ENCODE measurements around the gene RERG.

Gene RERG

DNA sequence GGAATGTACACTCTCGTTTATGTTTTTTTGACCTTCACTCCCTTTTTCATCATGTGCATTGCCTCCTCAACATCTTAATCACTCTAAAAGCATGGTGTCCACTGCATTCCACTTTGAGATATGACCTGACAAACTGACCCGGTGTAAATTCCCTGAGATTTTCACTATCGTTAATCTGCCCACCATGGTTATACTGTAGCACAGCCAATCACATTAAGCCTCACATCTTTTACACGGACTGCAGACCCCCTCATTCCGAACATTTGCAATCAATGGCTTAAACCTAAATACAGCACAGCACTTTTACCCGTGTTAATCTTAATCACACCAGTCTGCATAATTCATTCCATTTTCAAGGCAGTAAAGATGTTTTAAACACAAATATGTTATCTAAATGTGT is 2.4 kb downstream of the RERG start:
- DNase-seq (ENCODE audit: low read depth), result no peak

DNA sequence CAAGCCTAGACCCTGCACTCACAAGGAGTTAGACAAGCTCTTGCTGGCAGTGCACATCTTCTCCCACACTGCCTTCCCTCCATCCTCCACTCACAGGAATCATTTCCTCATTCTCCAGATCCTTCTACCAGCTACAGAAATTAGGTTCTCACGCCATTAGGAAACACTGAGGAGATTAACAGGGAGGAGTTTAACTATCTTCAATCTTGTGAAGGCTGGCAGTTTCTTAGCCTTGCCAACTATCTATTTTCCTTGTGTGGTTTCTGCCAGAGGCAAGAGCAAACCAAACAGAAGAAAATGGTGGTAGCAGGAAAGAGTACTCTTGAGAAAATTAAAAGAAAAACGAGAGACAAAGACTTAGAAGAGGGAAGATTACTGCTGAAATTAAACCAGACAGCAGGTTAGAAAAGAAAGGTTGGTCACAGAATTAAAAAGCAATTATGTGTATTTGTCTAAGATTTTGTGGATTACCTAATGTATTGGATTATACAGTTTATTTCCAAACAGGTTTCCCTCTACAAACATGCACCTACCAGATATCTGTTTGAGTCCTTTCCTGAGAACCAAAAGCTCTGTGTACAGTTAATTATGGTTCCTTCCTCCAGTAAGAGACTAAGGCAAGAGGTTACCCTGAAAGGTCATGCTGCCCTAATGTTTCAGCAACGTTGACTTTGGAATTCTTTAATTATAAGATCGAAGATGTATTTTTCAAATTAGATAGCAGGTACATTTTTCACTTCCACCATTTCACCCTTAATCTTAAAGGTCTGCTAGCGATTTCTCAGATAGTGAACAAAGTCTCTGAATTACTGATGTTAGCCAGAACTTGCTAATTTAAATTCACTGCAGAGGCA is 5.0 kb downstream of the RERG start:
- DNase-seq (ENCODE audit: low read depth), result no peak

DNA sequence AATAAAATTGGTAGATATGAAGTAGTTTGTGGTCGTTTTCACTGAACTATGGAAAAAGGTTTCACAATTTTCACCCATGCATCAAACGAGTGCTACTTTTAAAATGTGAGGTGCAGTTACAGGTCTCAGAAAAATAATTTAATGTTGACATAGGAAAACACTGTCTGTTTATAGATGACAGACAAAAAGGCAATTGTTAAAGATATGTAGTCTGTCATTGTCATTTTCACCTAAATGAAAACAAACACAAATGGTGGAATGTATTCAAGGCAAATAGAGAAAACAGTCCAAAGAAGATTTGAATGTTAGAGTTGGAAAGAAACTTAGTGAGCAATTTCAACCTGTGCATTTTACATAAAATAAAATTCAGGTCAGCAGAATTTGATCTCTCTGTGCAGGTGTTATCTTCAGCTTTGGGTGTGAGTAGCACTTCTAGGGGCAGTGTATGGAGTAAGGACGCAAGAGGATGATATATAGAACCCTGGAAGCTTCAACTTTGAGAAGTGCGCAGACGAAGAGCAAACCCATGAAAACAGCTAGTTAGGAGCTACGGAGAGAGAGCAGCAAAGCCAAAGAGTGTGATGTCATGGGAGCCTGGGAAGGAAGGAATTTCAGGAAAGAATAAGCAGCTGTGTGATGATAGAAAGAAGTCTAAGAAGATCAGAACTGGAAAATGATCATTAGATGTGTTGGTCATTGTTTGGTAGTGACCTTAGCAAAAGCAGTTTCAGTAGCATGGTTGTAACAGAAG is 6.2 kb downstream of the RERG start:
- DNase-seq (ENCODE audit: low read depth), result no peak

DNA sequence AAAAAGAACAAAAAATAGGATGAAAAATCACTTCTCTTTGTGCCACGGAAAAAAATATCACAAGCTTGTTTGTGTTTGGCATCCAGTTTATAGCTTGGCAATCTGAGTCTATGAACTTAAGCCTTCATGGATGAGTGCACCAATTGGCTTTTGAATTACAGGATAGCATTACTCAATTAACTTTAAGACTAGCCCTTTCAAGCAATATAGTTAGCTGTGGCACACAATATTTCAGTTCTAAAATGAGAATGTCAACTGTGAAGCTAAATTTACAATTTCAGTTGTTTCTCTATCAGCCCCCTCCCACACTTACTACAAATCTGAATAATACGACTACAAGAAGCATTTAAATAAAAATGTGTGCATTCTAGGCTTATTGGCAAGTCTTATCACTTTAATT is 8.3 kb downstream of the RERG start:
- no peak for DNase-seq (ENCODE audit: low read depth)

DNA sequence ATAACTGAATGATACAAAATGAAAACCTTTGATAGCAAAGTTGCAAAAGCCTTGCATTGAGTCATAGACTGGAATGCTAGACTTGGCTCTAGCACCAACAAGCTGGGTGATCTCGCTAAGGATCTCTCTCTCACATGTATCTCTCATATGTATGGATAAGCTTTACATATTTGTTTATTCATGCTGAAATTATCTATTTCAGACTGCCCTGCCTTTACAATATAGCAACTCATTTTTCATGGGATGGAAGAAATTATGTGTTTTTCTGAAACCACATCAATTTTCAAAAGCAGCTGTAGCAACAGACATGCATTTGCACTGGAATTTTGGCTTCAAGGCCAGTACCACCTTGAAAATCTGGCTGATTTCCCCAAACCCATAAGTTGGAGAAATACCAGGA is 11.4 kb downstream of the RERG start:
- DNase-seq (ENCODE audit: low read depth), result no peak

DNA sequence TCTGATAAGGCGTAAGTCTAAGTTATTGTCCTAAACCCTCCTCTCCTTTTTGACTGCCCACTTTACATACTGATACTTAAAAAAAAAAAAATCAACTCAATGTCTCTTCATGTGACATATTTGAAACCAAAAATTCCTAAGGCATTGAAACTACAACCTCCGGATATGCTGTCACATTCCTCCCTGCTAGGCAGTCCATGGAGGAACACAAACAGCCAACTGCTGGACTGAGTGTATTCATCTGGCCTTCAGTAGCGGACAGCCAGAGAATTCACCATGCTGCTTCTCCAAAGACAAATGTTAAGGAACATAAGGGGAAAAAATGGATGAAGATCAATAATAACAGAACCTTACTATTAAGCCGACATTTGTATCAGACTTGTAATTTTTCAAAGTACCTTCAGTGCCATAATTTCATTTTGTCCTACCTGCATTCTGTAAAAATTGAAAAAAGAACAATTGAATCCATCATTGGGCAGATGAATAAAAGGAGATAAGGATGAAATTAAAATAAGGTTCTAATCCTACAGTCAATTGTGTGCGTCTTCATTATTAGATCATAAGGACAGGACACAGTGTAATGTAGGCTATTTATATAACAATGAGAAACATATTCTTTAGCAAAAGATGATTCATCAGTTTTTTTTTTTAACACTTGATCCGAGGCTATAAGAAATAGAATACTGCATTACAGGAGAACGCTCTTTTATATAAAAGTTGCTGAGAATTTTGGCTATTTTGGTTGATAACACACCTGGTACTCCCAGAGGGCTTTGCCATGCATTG is 12.2 kb downstream of the RERG start:
- no peak for DNase-seq (ENCODE audit: low read depth)

DNA sequence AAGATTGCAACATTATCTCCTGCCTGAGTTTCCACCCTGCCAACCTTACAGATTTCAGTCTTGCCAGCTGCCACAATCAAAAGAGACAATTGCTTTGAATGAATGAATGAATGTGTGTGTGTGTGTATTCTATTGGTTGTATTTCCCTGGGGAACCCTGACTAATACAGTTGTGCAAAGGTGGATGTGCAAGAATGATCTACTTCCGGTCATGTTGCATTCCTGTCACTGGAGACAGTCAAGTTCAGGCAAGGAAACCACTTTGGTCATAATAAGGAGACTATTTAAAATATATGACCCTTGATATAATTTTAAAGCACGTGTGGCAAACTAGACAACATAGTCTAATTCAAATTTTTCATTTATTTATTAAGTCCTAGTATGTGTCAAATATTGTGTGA is 13.1 kb downstream of the RERG start:
- DNase-seq (ENCODE audit: low read depth), result no peak

DNA sequence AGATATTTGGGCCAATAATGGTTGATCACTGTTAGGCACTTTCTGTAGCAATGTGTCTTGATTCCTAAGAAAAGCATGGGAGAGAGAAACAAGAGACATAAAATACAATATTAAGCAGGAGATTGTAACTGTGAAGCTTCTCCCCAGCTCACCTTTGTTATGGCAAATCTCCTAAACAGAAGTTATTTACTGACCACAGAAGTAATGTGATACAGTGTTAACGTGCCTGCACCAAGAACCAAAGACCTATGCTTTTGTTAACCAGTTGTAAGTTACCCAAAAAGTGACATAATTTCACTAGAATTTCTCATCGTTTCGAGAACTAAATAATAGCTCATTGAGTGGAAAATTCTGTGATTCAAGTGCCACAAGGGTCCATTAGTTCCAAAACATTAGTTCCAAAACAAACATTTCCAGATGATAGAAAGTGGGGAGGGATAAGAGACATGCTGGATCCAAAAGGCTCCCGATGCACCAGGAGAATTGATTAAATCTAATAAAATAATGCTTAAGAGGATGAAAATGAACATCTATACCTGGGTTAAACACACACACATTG is 14.3 kb downstream of the RERG start:
- DNase-seq (ENCODE audit: low read depth), result no peak

DNA sequence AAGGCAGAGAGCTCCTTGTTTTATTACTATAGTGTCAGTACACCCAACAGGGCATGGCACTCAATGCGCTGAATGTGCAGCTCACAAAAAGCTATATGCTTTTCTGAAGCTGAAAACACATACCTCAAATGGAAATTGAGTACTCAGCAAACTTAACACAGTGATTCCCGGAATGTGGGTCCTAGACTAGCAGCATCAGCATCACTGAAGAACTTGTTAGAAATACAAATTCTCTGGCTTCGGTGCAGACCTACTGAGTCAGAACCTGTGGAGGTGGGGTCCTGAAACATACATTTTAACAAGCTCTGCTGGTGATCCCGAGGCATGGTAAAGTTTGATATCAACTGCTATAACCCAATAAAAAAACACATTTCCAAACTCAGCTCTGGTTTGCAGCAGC is 14.9 kb downstream of the RERG start:
- no peak for DNase-seq (ENCODE audit: low read depth)

DNA sequence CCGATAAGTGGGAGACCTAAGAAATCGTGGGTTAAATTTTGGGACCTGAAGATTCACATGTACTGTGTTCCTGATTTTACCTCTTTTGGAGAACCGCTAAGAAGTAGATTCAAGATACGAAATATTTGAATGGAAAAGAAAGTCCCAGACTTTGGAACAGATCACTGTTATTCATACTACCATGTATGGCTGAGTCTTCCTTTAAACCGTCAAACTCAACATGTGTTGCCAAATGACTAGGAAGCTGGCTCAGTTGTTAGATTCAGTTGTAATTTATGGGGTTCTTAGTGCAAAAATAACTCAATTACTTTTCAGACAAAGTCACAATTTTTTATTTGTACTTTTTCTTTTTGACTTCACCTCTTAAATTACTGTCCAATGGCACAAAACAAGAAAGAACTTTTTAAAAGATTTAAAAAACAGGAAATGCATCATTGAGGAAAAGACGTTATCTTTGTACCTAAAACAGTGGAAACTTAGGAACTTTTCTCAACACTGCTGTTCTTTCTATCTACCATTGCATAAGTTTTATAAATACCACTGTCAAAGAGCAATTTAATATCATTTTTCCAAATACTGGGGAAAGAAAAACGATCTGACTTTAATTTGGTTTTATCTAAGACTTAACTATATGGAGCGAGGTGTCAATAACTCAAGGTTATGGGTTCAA is 15.7 kb downstream of the RERG start:
- DNase-seq (ENCODE audit: low read depth), result no peak

DNA sequence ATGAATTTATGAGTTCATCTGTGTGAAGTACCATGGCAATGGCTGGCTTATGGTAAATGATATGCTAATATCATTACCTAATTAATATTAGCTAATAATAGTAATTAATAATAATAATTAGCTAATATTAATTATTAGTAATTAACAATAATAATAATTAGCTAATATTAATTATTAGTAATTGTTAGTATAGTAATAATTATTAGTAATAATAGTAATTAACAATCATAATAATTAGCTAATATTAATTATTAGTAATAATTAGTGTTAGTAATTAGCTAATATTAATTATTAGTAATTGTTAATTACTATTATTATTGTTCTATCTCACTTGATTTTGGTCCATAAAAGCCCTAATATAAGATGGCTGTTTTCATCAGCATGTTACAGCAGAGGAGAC is 19.8 kb downstream of the RERG start:
- DNase-seq (ENCODE audit: low read depth), result no peak

DNA sequence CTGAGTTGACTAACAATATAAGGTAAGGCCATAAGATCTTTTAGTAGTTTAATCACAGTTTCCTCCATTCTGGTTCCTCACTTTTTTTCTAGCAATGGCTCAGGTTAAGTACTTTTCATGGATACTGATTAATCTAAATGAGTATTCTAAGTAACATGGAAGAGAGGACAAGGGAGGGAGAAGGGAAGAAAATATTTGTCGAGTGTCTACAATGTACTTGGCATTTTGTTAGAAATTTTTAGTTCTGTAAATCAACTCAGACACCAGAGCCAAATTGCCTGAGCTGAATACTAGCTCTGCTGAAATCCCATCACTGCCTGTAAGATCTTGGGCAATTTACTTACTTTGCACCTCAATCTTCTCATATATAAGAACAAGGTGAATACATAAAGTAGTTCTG is 20.2 kb downstream of the RERG start:
- DNase-seq (ENCODE audit: low read depth), result no peak

DNA sequence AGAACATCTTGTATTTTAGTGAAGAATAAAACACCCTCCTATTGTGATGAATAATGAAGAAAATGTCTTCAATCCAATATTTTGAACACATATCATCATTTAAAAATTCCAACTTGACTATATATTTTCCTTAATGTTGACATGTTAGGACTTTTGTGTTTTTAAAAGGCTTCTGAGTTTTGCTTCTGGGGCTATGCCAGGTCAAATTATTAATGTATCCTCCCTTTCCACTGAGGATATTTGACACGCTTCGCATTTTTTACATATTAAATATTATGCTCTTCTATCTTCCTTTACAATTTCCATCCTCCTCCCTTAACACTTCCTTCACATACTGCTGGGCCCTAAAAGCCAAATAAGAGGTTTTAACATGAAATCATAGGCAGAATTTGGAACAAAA is 20.6 kb downstream of the RERG start:
- DNase-seq (ENCODE audit: low read depth), result no peak

DNA sequence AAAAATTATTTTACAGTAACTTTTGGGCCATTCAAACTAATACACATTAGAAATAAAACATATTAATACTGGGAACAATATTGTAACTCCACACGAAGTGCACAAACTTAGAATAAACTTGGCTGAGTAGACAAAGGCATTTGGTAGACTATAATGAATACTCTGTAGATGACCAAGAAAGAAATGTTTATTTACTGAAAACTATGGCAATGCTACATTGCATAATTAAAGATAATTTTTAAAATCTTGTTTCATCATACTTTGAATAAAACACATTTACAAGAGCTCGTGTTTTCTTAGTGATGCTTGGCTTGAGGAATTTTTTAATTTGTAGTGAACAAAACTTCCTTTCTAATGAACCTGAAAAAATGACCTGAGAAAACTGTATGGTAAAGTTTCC is 21.3 kb downstream of the RERG start:
- no peak for DNase-seq (ENCODE audit: low read depth)

DNA sequence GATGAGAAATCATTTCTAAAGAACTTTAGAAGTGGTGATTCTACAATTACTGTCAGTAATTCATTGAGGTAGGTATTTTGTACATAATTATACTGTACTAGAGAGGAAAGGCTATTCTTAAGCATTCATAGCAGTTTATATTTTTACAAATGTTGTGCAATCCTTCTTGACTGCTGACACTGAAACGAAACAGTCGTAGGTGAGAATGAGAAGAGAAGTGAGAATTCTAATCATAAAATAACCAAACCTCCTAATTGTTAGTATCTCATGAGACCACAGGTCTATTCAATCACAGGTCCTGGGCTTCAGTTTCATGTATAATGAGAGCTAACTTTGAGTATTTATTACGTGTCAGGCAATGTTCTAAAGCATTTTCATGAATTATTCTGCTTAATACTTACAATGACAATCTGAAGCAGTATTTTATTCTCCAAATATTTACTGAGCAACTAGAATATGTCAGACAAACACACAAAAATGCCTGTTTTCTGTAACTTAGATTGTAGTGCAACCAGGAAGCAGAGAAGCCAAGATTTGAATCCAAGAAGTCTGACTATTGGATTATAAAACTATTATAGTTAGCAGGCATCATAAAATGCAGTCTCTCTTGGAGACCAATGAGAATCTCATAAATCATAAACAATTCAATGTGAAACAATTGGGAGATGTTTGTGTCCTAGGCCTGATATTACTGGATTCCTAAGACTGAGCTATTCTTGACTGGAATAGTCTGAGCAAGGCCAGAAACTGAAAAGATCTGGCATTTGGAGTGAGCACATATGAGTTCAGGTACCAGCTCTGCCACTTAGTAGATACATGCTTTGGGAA is 24.3 kb downstream of the RERG start:
- DNase-seq (ENCODE audit: low read depth), result no peak

DNA sequence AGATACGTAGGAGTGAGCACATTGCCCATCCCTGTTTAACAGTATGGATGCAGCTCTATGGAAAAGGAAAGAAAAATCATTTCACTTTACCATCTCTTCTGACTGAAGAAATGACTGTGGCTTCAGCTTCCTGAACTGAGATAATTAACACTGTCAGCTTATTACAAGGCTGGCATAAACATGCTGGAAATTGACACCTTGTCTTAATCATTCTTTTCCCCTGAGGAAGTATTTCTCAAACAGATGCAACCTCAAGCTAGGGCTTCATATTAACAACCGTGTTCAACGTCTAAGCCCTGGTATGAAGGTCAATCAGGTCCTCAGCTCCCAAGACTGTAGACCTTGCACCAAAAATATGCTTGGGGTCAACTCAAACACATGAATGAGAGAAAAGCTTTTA is 25.0 kb downstream of the RERG start:
- no peak for DNase-seq (ENCODE audit: low read depth)

DNA sequence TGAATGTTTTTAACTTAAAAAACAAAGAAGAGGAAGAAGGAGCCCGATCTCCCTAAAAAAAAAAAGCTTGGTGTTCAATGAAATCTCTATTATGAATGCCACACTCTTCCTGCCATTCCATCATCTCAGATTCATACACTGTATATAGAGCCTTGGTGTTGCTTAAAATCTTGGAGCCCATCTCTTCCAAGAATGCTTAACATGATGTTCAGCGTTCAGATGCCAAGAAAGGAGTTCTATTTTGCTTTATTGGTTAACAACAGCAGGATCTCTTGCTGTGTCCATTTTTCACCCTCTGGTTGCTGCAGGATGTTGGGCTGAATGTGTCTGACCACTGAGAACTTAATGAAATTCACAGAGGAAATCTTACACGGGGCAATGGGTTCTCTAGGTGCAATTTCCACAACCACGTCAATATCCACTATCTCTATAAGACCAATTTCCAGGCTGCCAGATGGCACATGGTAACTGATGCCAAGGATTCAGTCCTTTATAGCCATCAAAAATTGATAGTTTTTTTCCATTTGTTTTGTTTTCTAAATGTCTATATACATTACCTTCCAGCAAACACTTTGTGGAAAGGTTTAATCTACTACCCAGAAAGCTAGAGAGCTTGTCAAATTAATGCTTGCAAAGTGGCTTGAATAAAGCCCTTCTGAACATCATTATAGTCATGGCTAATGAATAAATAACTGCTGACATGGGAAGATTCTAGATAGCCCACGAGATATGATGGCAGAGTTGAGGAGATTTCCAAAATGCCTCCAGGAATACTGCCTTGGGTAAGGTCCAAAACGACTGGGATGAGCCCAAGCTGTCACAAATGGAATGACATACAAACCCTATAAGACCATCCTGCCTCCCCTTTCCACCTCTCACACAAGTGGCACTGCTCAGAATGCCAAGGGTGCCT is 26.5 kb downstream of the RERG start:
- DNase-seq (ENCODE audit: low read depth), result no peak

DNA sequence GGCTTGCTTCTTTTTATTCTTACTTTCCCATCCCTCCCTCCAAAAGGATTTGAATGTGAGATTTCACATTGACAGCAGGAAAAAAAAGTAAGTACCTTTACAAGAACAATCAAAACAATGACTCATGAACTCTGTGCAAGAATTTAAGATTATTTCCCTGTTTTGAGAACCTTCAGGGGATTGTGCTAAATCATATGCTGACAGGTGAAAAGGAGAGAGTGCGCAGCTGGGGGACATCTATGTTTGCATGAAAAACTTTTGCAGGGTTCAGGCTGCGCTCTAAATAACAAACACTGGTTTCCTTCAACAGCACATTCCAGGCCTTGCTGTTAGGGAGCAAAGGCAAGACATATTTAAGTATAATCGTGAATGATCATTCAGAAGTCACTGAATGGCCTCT is 27.3 kb downstream of the RERG start:
- DNase-seq (ENCODE audit: low read depth), result no peak

DNA sequence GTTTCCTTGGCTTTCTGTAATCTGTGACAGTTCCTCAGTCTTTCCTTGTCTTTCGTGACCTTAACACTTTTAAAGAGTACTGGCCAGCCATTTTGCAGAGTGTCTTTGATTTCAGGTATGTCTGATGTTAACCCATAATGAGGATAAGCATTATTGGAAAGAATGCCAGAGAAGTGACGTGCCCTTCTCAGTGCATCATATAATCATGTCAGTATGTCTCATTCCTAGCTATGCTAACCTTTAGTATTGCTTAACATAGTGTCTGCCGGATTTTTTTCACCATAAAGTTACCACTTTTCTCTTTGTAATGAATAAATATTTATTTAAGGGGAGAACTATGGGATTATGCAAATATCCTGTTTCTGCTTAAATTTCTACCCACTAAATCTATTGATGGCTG is 28.5 kb downstream of the RERG start:
- no peak for DNase-seq (ENCODE audit: low read depth)

DNA sequence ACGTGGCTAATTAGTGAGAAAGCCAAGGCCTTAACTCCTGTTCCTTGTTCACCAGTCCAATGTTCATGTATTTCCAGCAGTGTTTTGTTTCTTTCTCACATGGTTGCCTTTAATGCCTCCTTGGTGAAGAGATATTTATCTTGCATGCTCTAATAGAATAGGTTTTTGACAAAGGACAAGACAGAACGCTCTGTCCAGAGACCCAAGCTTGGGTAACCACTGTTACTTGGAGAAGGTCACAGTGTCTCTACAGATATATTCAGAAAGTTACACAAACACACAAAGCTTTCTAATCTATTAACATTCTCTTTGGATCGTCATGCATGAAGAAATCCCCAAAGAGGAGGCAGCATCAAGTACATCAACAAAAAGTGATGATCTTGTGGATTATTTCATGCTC is 33.1 kb downstream of the RERG start:
- no peak for DNase-seq (ENCODE audit: low read depth)

All from CMK (cell line).